IPS-15b (cell line): Measurements from ENCODE around the gene FITM1.

Experiments
- H3K27me3 ChIP-seq: one replicate; pipeline ENCODE4 v1.6.1; 2013; ENCODE audit warnings: low read length; ENCODE audit not compliant: control insufficient read depth, insufficient read depth
- H3K36me3 ChIP-seq: one replicate; pipeline ENCODE4 v1.6.1; 2013; ENCODE audit warnings: low read length; ENCODE audit not compliant: control insufficient read depth, insufficient read depth
- H3K4me1 ChIP-seq: one replicate; pipeline ENCODE4 v1.6.1; 2013; ENCODE audit warnings: mild to moderate bottlenecking, low read length; ENCODE audit not compliant: control insufficient read depth, insufficient read depth
- H3K4me3 ChIP-seq: one replicate; pipeline ENCODE4 v1.5.1; 2013; ENCODE audit warnings: low read depth, low read length
- H3K9ac ChIP-seq: one replicate; pipeline ENCODE4 v1.6.1; 2013; ENCODE audit warnings: low read depth, mild to moderate bottlenecking, low read length
- H3K9me3 ChIP-seq: one replicate; pipeline ENCODE4 v1.6.1; 2013; ENCODE audit warnings: mild to moderate bottlenecking, low read length; ENCODE audit not compliant: control insufficient read depth, insufficient read depth

Gene FITM1

GRCh38 chr14:24149302-24149969 lies 19.0 kb downstream of the FITM1 start:
- Histone ChIP-seq H3K9me3 (no peaks in the 10 kb centered on the region), H3K4me1 (peaks cover 3% of the 10 kb centered on the region), H3K36me3 (peaks cover 38% of the 10 kb centered on the region), H3K4me3 (no peak overlapping the region), H3K27me3 (no peaks in the 10 kb centered on the region), H3K9ac (no peak overlapping the region)

- Histone ChIP-seq H3K9me3 (no peaks in the 10 kb centered on the region), H3K9ac (no peak overlapping the region), H3K4me3 (no peak overlapping the region), H3K4me1 (peaks cover 3% of the 10 kb centered on the region), H3K27me3 (no peaks in the 10 kb centered on the region), H3K36me3 (peaks cover 40% of the 10 kb centered on the region)
Measured at GRCh38 chr14:24150061-24150460, 19.6 kb downstream of the FITM1 start.

- Histone ChIP-seq H3K9ac (no peak overlapping the region), H3K36me3 (peaks cover 45% of the 10 kb centered on the region), H3K9me3 (no peaks in the 10 kb centered on the region), H3K27me3 (no peaks in the 10 kb centered on the region), H3K4me3 (no peak overlapping the region), H3K4me1 (peaks cover 3% of the 10 kb centered on the region)
Measured at GRCh38 chr14:24150567-24150966, 20.1 kb downstream of the FITM1 start.

GRCh38 chr14:24150993-24151392 lies 20.5 kb downstream of the FITM1 start:
- Histone ChIP-seq H3K4me3 (no peak overlapping the region), H3K36me3 (peaks cover 50% of the 10 kb centered on the region), H3K4me1 (peaks cover 3% of the 10 kb centered on the region), H3K9me3 (no peaks in the 10 kb centered on the region), H3K9ac (no peak overlapping the region), H3K27me3 (no peaks in the 10 kb centered on the region)

- H3K36me3 ChIP-seq = peaks cover 53% of the 10 kb centered on the region
- H3K4me3 ChIP-seq = no peak overlapping the region
- H3K9ac ChIP-seq = no peak overlapping the region
- H3K27me3 ChIP-seq = no peaks in the 10 kb centered on the region
- H3K4me1 ChIP-seq = peaks cover 3% of the 10 kb centered on the region
- no peaks in the 10 kb centered on the region for H3K9me3 ChIP-seq
Measured at GRCh38 chr14:24151404-24152080, 21.1 kb downstream of the FITM1 start.

- no peaks in the 10 kb centered on the region for H3K27me3 ChIP-seq
- no peak overlapping the region for H3K4me3 ChIP-seq
- H3K9ac ChIP-seq = no peak overlapping the region
- H3K9me3 ChIP-seq = no peaks in the 10 kb centered on the region
- peaks cover 60% of the 10 kb centered on the region for H3K36me3 ChIP-seq
- H3K4me1 ChIP-seq = no peaks in the 10 kb centered on the region
Measured at GRCh38 chr14:24155100-24155499, 24.6 kb downstream of the FITM1 start.

- H3K4me3 ChIP-seq = no peak overlapping the region
- H3K9ac ChIP-seq = no peak overlapping the region
- H3K4me1 ChIP-seq = peaks cover 3% of the 10 kb centered on the region
- no peaks in the 10 kb centered on the region for H3K9me3 ChIP-seq
- H3K27me3 ChIP-seq = no peaks in the 10 kb centered on the region
- H3K36me3 ChIP-seq = peaks cover 49% of the 10 kb centered on the region
Measured at GRCh38 chr14:24156840-24157239, 26.4 kb downstream of the FITM1 start.

GRCh38 chr14:24157331-24157730 lies 26.9 kb downstream of the FITM1 start:
- peaks cover 45% of the 10 kb centered on the region for H3K36me3 ChIP-seq
- no peak overlapping the region for H3K9ac ChIP-seq
- no peaks in the 10 kb centered on the region for H3K27me3 ChIP-seq
- H3K9me3 ChIP-seq = no peaks in the 10 kb centered on the region
- peaks cover 3% of the 10 kb centered on the region for H3K4me1 ChIP-seq
- H3K4me3 ChIP-seq = no peak overlapping the region

GRCh38 chr14:24159777-24160498 lies 29.5 kb downstream of the FITM1 start:
- Histone ChIP-seq H3K4me3 (no peak overlapping the region), H3K4me1 (peaks cover 3% of the 10 kb centered on the region), H3K27me3 (no peaks in the 10 kb centered on the region), H3K9me3 (no peaks in the 10 kb centered on the region), H3K9ac (no peak overlapping the region), H3K36me3 (peaks cover 53% of the 10 kb centered on the region)

- Histone ChIP-seq H3K27me3 (no peaks in the 10 kb centered on the region), H3K36me3 (peaks cover 50% of the 10 kb centered on the region), H3K4me3 (no peak overlapping the region), H3K4me1 (peaks cover 3% of the 10 kb centered on the region), H3K9ac (no peak overlapping the region), H3K9me3 (no peaks in the 10 kb centered on the region)
Measured at GRCh38 chr14:24160499-24160849, 30.0 kb downstream of the FITM1 start.

GRCh38 chr14:24160850-24161804 lies 30.7 kb downstream of the FITM1 start, which contains the start of gene IRF9:
TSS of gene IRF9 (plus strand) at chr14:24161265. CDS start at chr14:24162145, 880 bp downstream.
- Histone ChIP-seq H3K27me3 (no peaks in the 10 kb centered on the region), H3K4me1 (peaks cover 3% of the 10 kb centered on the region), H3K4me3 (peak within 1 kb of the TSS; percentile 64), H3K9me3 (no peaks in the 10 kb centered on the region), H3K36me3 (peaks cover 44% of the 10 kb centered on the region), H3K9ac (peak within 1 kb of the TSS; percentile 66)
